ENCODE measurements around the gene KIFC3.
"Not testable (repeated sequence)": the region's sequence is repeated elsewhere in the genome, so short reads cannot be mapped to it uniquely, and the experiment has no call there.

KIFC3 gene

DNA sequence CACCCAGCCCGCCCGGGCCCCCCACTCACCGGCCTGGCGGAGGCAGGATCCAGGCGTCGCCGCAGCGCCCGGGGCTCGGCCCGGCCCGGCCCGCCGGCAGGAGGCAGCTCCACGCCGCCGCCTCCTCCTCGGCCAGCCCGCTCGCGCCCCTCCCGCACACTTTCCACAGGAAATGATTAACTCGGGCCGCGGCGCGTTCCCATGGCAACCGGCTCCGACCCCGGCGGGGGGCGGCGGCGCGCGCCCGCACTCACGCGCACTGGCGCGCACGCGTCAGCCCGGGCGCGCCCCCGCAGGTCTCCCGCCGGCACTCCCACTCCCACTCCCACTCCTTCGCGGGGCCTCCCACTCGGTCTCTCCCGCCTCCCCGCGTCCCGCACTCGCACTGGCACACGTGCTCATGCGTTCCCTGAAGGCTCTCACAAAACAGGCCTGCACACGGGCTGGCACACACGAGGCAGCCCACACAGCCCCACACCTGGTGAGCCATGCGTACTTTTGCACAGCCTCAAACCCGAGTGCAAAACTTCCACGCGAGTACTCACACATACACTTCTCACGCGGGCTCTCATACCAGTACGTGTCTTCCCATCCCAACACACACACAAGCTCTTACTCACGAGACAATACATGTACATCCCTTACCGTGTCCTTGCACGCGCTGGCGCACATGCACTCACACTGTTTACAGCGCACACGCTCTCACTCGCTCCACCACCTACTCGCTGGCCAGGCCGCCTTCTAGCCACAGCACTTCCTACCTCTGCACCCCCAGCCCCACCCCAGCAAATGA lies at the start of gene KIFC3 (continued):
- no peak for TF ChIP-seq ZNF138 (tag by site-specific recombination; IDR thresholded peaks at IDR 0.05; ENCODE audit: borderline replicate concordance)
- no peak for TF ChIP-seq SETDB1 (IDR thresholded peaks at IDR 0.05; ENCODE audit: insufficient read length, low read length)
- TF ChIP-seq, protein P1, sequence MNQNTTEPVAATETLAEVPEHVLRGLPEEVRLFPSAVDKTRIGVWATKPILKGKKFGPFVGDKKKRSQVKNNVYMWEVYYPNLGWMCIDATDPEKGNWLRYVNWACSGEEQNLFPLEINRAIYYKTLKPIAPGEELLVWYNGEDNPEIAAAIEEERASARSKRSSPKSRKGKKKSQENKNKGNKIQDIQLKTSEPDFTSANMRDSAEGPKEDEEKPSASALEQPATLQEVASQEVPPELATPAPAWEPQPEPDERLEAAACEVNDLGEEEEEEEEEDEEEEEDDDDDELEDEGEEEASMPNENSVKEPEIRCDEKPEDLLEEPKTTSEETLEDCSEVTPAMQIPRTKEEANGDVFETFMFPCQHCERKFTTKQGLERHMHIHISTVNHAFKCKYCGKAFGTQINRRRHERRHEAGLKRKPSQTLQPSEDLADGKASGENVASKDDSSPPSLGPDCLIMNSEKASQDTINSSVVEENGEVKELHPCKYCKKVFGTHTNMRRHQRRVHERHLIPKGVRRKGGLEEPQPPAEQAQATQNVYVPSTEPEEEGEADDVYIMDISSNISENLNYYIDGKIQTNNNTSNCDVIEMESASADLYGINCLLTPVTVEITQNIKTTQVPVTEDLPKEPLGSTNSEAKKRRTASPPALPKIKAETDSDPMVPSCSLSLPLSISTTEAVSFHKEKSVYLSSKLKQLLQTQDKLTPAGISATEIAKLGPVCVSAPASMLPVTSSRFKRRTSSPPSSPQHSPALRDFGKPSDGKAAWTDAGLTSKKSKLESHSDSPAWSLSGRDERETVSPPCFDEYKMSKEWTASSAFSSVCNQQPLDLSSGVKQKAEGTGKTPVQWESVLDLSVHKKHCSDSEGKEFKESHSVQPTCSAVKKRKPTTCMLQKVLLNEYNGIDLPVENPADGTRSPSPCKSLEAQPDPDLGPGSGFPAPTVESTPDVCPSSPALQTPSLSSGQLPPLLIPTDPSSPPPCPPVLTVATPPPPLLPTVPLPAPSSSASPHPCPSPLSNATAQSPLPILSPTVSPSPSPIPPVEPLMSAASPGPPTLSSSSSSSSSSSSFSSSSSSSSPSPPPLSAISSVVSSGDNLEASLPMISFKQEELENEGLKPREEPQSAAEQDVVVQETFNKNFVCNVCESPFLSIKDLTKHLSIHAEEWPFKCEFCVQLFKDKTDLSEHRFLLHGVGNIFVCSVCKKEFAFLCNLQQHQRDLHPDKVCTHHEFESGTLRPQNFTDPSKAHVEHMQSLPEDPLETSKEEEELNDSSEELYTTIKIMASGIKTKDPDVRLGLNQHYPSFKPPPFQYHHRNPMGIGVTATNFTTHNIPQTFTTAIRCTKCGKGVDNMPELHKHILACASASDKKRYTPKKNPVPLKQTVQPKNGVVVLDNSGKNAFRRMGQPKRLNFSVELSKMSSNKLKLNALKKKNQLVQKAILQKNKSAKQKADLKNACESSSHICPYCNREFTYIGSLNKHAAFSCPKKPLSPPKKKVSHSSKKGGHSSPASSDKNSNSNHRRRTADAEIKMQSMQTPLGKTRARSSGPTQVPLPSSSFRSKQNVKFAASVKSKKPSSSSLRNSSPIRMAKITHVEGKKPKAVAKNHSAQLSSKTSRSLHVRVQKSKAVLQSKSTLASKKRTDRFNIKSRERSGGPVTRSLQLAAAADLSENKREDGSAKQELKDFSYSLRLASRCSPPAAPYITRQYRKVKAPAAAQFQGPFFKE (tag by site-specific recombination; IDR thresholded peaks at IDR 0.05; ENCODE audit: borderline replicate concordance), result peak; percentile 97; the same call in 1 of the 2 replicates
- TF ChIP-seq ZNF335 (tag by site-specific recombination; conservative IDR thresholded peaks at IDR 0.05), result peak; percentile 86
- TF ChIP-seq ZNF792 (tag by site-specific recombination; IDR thresholded peaks at IDR 0.05), result peak; percentile 60; the same call in 1 of the 2 replicates
- peak; percentile 91 for TF ChIP-seq EGR2 (tag by site-specific recombination; IDR thresholded peaks at IDR 0.05; ENCODE audit: low read depth)

DNA sequence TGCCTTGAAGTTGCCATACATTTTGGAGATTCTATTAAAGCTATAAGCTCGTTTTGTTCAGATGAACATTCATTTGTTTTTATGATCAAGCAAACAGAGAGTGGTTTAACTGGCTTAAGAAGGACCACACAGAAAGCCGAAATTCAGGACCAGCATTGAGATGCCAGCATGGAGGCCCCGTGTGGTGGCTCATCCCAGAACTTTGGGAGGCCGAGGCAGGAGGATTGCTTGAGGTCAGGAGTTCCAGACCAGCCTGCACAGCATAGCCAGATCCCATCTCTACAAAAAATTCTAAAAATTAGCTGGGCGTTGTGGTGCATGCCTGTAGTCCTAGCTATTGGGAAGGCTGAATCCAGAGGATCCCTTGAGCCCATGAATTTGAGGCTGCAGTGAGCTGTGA lies 45.9 kb upstream of the KIFC3 start:
- CTCF ChIA-PET, result interaction anchor here (1.7 kb wide), 1 partner anchor 11 kb away, joined by 8 read pairs; no protein-coding TSS in a partner anchor
- 0 out of 2 replicates have a peak, but pooled peaks cover 3% of the 10 kb centered on the region for H3K4me1 ChIP-seq (ENCODE audit: control insufficient read depth, insufficient read depth, low read length)

GRCh38 chr16:57846931-57847330 lies 44.6 kb upstream of the KIFC3 start:
- H3K36me3 ChIP-seq (ENCODE audit: control insufficient read depth in 2 of 2, insufficient read depth in 1 of 2, low read length in 2 of 2); POLR2A ChIA-PET; CTCF ChIA-PET; H3K4me1 ChIP-seq (ENCODE audit: control insufficient read depth, insufficient read depth, low read length); H3K4me3 ChIP-seq (ENCODE audit: low read depth, low read length); H3K9me3 ChIP-seq (ENCODE audit: control insufficient read depth, insufficient read depth, low read depth, low read length); H3K27ac ChIP-seq (ENCODE audit: extremely low read depth, low read depth, low read length): not testable (repeated sequence)

More for the DNA sequence above, 45.9 kb upstream of the KIFC3 start:
- Histone ChIP-seq H3K4me3 (ENCODE audit: low read depth, low read length) (no peak overlapping the region), H3K9me3 (ENCODE audit: control insufficient read depth, insufficient read depth, low read depth, low read length) (no peaks in the 10 kb centered on the region), H3K36me3 (ENCODE audit: control insufficient read depth in 2 of 2, insufficient read depth in 1 of 2, low read length in 2 of 2) (no peaks in the 10 kb centered on the region), H3K27ac (ENCODE audit: extremely low read depth, low read depth, low read length) (no peak overlapping the region)
- POLR2A ChIA-PET, result no interaction called here
- TF ChIP-seq MEIS1 (CRISPR knock-in tag; IDR thresholded peaks at IDR 0.05; ENCODE audit: borderline replicate concordance) (no peak), ZNF398 (tag by site-specific recombination; IDR thresholded peaks at IDR 0.05) (no peak)

GRCh38 chr16:57846078-57846697 lies 43.9 kb upstream of the KIFC3 start:
- H3K4me3 ChIP-seq (ENCODE audit: low read depth, low read length), result no peak overlapping the region
- CTCF ChIA-PET, result interaction anchor here (0.6 kb wide), 1 partner anchor 17 kb away, joined by 3 read pairs; no protein-coding TSS in a partner anchor
- no peaks in the 10 kb centered on the region for H3K9me3 ChIP-seq (ENCODE audit: control insufficient read depth, insufficient read depth, low read depth, low read length)
- H3K36me3 ChIP-seq (ENCODE audit: control insufficient read depth in 2 of 2, insufficient read depth in 1 of 2, low read length in 2 of 2), result no peaks in the 10 kb centered on the region
- POLR2A ChIA-PET, result no interaction called here
- no peak for TF ChIP-seq ZNF514 (tag by site-specific recombination; IDR thresholded peaks at IDR 0.05)
- TF ChIP-seq ZNF335 (tag by site-specific recombination; conservative IDR thresholded peaks at IDR 0.05), result peak; percentile 85
- TF ChIP-seq ZBTB17 (tag by site-specific recombination; IDR thresholded peaks at IDR 0.05), result peak; percentile 30; the same call in 1 of the 2 replicates
- peak; percentile 28; the same call in 1 of the 2 replicates for TF ChIP-seq GLIS1 (tag by site-specific recombination; IDR thresholded peaks at IDR 0.05)
- TF ChIP-seq SP3 (tag by site-specific recombination; IDR thresholded peaks at IDR 0.05), result peak; percentile 37; the same call in 1 of the 2 replicates
- TF ChIP-seq KLF1 (tag by site-specific recombination; IDR thresholded peaks at IDR 0.05), result peak; percentile 92
- no peak for TF ChIP-seq ZNF148 (tag by site-specific recombination; IDR thresholded peaks at IDR 0.05; ENCODE audit: borderline replicate concordance)
- 0 out of 2 replicates have a peak, but pooled peaks cover 3% of the 10 kb centered on the region for H3K4me1 ChIP-seq (ENCODE audit: control insufficient read depth, insufficient read depth, low read length)
- no peak overlapping the region for H3K27ac ChIP-seq (ENCODE audit: extremely low read depth, low read depth, low read length)
